Immature natural killer cell (primary cell): ENCODE measurements around the gene ZBTB7C. TPM values are rescaled to one million over a fixed set of nuclear protein-coding genes. Genes with fewer than 3 reads are reported as not detected.
"Not testable (repeated sequence)": the region's sequence is repeated elsewhere in the genome, so short reads cannot be mapped to it uniquely, and the experiment has no call there.

Source experiments
- DNase-seq, 3 donors: peaks; one replicate each; pipeline ENCODE4 v3.0.0; 2022; ENCODE audit warnings: mixed read lengths in 1 of 3
- H3K27ac Mint-ChIP-seq, 6 donors: one replicate each; pipeline ENCODE4 v1.8.0; 2020; ENCODE audit warnings: mixed read lengths in 6 of 6, mild to moderate bottlenecking in 5 of 6, inconsistent platforms in 4 of 6, moderate library complexity in 3 of 6
- H3K27me3 Mint-ChIP-seq, 3 donors: one replicate each; pipeline ENCODE4 v1.8.0; 2020 to 2021; ENCODE audit warnings: low read depth in 3 of 3, mild to moderate bottlenecking in 3 of 3, mixed read lengths in 3 of 3, moderate library complexity in 3 of 3, inconsistent platforms in 1 of 3
- H3K36me3 Mint-ChIP-seq, 3 donors: one replicate each; pipeline ENCODE4 v1.8.0; 2020; ENCODE audit warnings: mixed read lengths in 3 of 3, inconsistent platforms in 2 of 3, mild to moderate bottlenecking in 2 of 3
- H3K4me1 Mint-ChIP-seq, 2 donors: one replicate each; pipeline ENCODE4 v1.8.0; 2020; ENCODE audit warnings: inconsistent platforms in 2 of 2, mild to moderate bottlenecking in 2 of 2, mixed read lengths in 2 of 2, moderate library complexity in 1 of 2
- H3K4me3 Mint-ChIP-seq, 5 donors: one replicate each; pipeline ENCODE4 v1.8.0; 2020; ENCODE audit warnings: mild to moderate bottlenecking in 5 of 5, mixed read lengths in 5 of 5, inconsistent platforms in 3 of 5, moderate library complexity in 3 of 5
- H3K9me3 Mint-ChIP-seq, 6 donors: one replicate each; pipeline ENCODE4 v1.8.0; 2020; ENCODE audit warnings: mild to moderate bottlenecking in 6 of 6, mixed read lengths in 6 of 6, inconsistent platforms in 4 of 6, moderate library complexity in 3 of 6
- polyA plus RNA-seq, 3 donors: library from polyadenylated mRNA; unstranded; fragments of 300-500 nt; fragmentation: Illumina TruSeq; gene quantifications; one replicate each; pipeline ENCODE4 v1.2.3, GENCODE V29; 2021

The ZBTB7C gene
- polyA plus RNA-seq, 3 donors from 2014 or later: not detected

GRCh38 chr18:48295586-48296311 is 113.4 kb downstream of the ZBTB7C start:
- DNase-seq: no peak
- Mint-ChIP-seq H3K9me3 (no peaks in the 10 kb centered on the region), H3K27me3 (peaks cover 0 to 4% (median 2%) of the 10 kb centered on the region in 3 donors), H3K4me3 (no peak overlapping the region), H3K27ac (no peak overlapping the region), H3K36me3 (no peaks in the 10 kb centered on the region), H3K4me1 (peaks cover 3 to 7% of the 10 kb centered on the region in 2 donors)

GRCh38 chr18:48294899-48295585 is 114.1 kb downstream of the ZBTB7C start:
- Mint-ChIP-seq H3K9me3 (no peaks in the 10 kb centered on the region), H3K27ac (no peak overlapping the region), H3K4me3 (no peak overlapping the region), H3K27me3 (peaks cover 0 to 4% (median 4%) of the 10 kb centered on the region in 3 donors), H3K36me3 (no peaks in the 10 kb centered on the region), H3K4me1 (peaks cover 0 to under 1% of the 10 kb centered on the region in 2 donors)
- no peak for DNase-seq

- peaks cover 0 to 4% (median 3%) of the 10 kb centered on the region in 3 donors for H3K27me3 Mint-ChIP-seq
- no peak for DNase-seq
- no peak overlapping the region for H3K4me3 Mint-ChIP-seq
- no peaks in the 10 kb centered on the region for H3K4me1 Mint-ChIP-seq
- no peak overlapping the region for H3K27ac Mint-ChIP-seq
- no peaks in the 10 kb centered on the region for H3K36me3 Mint-ChIP-seq
- H3K9me3 Mint-ChIP-seq: no peaks in the 10 kb centered on the region
Observed at GRCh38 chr18:48293954-48294898, 115.0 kb downstream of the ZBTB7C start.

GRCh38 chr18:48292782-48293424 is 116.3 kb downstream of the ZBTB7C start:
- no peak overlapping the region for H3K27ac Mint-ChIP-seq
- H3K4me1 Mint-ChIP-seq: no peaks in the 10 kb centered on the region
- no peaks in the 10 kb centered on the region for H3K9me3 Mint-ChIP-seq
- H3K36me3 Mint-ChIP-seq: no peaks in the 10 kb centered on the region
- peaks cover 0 to 4% (median 2%) of the 10 kb centered on the region in 3 donors for H3K27me3 Mint-ChIP-seq
- DNase-seq: no peak
- H3K4me3 Mint-ChIP-seq: no peak overlapping the region

- peaks cover 0 to 4% (median 2%) of the 10 kb centered on the region in 3 donors for H3K27me3 Mint-ChIP-seq
- no peaks in the 10 kb centered on the region for H3K36me3 Mint-ChIP-seq
- no peaks in the 10 kb centered on the region for H3K4me1 Mint-ChIP-seq
- H3K9me3 Mint-ChIP-seq: no peaks in the 10 kb centered on the region
- H3K4me3 Mint-ChIP-seq: no peak overlapping the region
- DNase-seq: no peak
- H3K27ac Mint-ChIP-seq: no peak overlapping the region
Observed at GRCh38 chr18:48292229-48292628, 117.0 kb downstream of the ZBTB7C start.

GRCh38 chr18:48290162-48290926 is 118.8 kb downstream of the ZBTB7C start:
- no peak overlapping the region for H3K27ac Mint-ChIP-seq
- no peaks in the 10 kb centered on the region for H3K4me1 Mint-ChIP-seq
- no peak for DNase-seq
- peaks cover 0 to 2% (median 1%) of the 10 kb centered on the region in 3 donors for H3K27me3 Mint-ChIP-seq
- H3K36me3 Mint-ChIP-seq: no peaks in the 10 kb centered on the region
- no peak overlapping the region for H3K4me3 Mint-ChIP-seq
- peaks cover 0 to 1% (median 0%) of the 10 kb centered on the region in 6 donors for H3K9me3 Mint-ChIP-seq

- Mint-ChIP-seq H3K9me3 (peaks cover 0 to 5% (median 0%) of the 10 kb centered on the region in 6 donors), H3K4me1 (no peaks in the 10 kb centered on the region), H3K27me3 (peaks cover 0 to 1% (median 1%) of the 10 kb centered on the region in 3 donors), H3K27ac (no peak overlapping the region), H3K4me3 (no peak overlapping the region), H3K36me3 (no peaks in the 10 kb centered on the region)
- no peak for DNase-seq
Observed at GRCh38 chr18:48284743-48285142, 124.4 kb downstream of the ZBTB7C start.

GRCh38 chr18:48284011-48284410 is 125.2 kb downstream of the ZBTB7C start:
- DNase-seq, H3K27ac Mint-ChIP-seq, H3K4me3 Mint-ChIP-seq, H3K4me1 Mint-ChIP-seq, H3K27me3 Mint-ChIP-seq, H3K9me3 Mint-ChIP-seq, H3K36me3 Mint-ChIP-seq: not testable (repeated sequence)

- H3K9me3 Mint-ChIP-seq, H3K36me3 Mint-ChIP-seq, H3K27ac Mint-ChIP-seq: not testable (repeated sequence)
Observed at GRCh38 chr18:48281460-48281859, 127.7 kb downstream of the ZBTB7C start.

GRCh38 chr18:48279312-48279711 is 129.9 kb downstream of the ZBTB7C start:
- H3K36me3 Mint-ChIP-seq: no peaks in the 10 kb centered on the region
- no peak overlapping the region for H3K27ac Mint-ChIP-seq
- peaks cover 0 to 3% (median 0%) of the 10 kb centered on the region in 6 donors for H3K9me3 Mint-ChIP-seq
- H3K4me1 Mint-ChIP-seq: no peaks in the 10 kb centered on the region
- no peak overlapping the region for H3K4me3 Mint-ChIP-seq
- DNase-seq: no peak
- H3K27me3 Mint-ChIP-seq: peaks cover 1 to 5% (median 2%) of the 10 kb centered on the region in 3 donors

More at GRCh38 chr18:48281460-48281859, 127.7 kb downstream of the ZBTB7C start:
- H3K27me3 Mint-ChIP-seq, H3K4me1 Mint-ChIP-seq, H3K4me3 Mint-ChIP-seq, DNase-seq: not testable (repeated sequence)

GRCh38 chr18:48278081-48278480 is 131.1 kb downstream of the ZBTB7C start:
- H3K36me3 Mint-ChIP-seq: no peaks in the 10 kb centered on the region
- H3K9me3 Mint-ChIP-seq: peaks cover 0 to 3% (median 0%) of the 10 kb centered on the region in 6 donors

GRCh38 chr18:48274301-48274700 is 134.9 kb downstream of the ZBTB7C start:
- H3K9me3 Mint-ChIP-seq: peaks cover 0 to 3% (median 0%) of the 10 kb centered on the region in 6 donors
- H3K4me1 Mint-ChIP-seq: no peaks in the 10 kb centered on the region
- peaks cover 2 to 9% (median 7%) of the 10 kb centered on the region in 3 donors for H3K27me3 Mint-ChIP-seq
- no peaks in the 10 kb centered on the region for H3K36me3 Mint-ChIP-seq
- no peak overlapping the region for H3K27ac Mint-ChIP-seq
- DNase-seq: no peak
- H3K4me3 Mint-ChIP-seq: no peak overlapping the region

More at GRCh38 chr18:48278081-48278480, 131.1 kb downstream of the ZBTB7C start:
- Mint-ChIP-seq H3K4me3 (no peak overlapping the region), H3K4me1 (no peaks in the 10 kb centered on the region), H3K27me3 (peaks cover 0 to 7% (median 2%) of the 10 kb centered on the region in 3 donors), H3K27ac (no peak overlapping the region)
- DNase-seq: no peak

GRCh38 chr18:48270929-48271328 is 138.3 kb downstream of the ZBTB7C start:
- no peaks in the 10 kb centered on the region for H3K4me1 Mint-ChIP-seq

More at GRCh38 chr18:48270929-48271328, 138.3 kb downstream of the ZBTB7C start:
- no peaks in the 10 kb centered on the region for H3K9me3 Mint-ChIP-seq
- H3K36me3 Mint-ChIP-seq: no peaks in the 10 kb centered on the region
- no peak overlapping the region for H3K4me3 Mint-ChIP-seq
- no peak for DNase-seq
- H3K27me3 Mint-ChIP-seq: peaks cover 2 to 16% (median 8%) of the 10 kb centered on the region in 3 donors
- H3K27ac Mint-ChIP-seq: no peak overlapping the region
